GM12878 (cell line): ENCODE measurements around the gene ZMYM5. TPM values are rescaled to one million over a fixed set of nuclear protein-coding genes. Genes with fewer than 3 reads are reported as not detected.

Source experiments
- ATAC-seq: fragments of 200-7000 bp; cut with Tn5 transposase; 3 replicates; pipeline ENCODE4 v1.9.1; 2020; ENCODE audit warnings: mild to moderate bottlenecking, moderate library complexity
- BruUV-seq: library from RNA; stranded (reverse); fragments of 400-500 nt; replicated peaks from 2 replicates; lab custom pipeline; 2021; lab: Mats Ljungman, UMichigan
- CTCF ChIA-PET: fragments of 300-600 bp; sonication (Branson Sonifier 250); formaldehyde crosslinking; extraction: SDS; loops from one replicate; lab custom pipeline; 2021; ENCODE audit warnings: inconsistent platforms; lab: Yijun Ruan, JAX
- POLR2A ChIA-PET: fragments of 350-600 bp; formaldehyde crosslinking; extraction: SDS; loops from one replicate; lab custom pipeline; 2021; ENCODE audit warnings: inconsistent platforms; lab: Charles Lee
- RAD21 ChIA-PET: fragments of 300-600 bp; sonication (Branson Sonifier 250); formaldehyde crosslinking; loops from one replicate; lab custom pipeline; 2023; ENCODE audit warnings: antibody characterized with exemption; ENCODE audit not compliant: unreplicated experiment; lab: Charles Lee
- SMC1A ChIA-PET: fragments of 300-600 bp; sonication (Branson Sonifier 250); formaldehyde crosslinking; loops from one replicate; lab custom pipeline; 2023; ENCODE audit not compliant: unreplicated experiment, uncharacterized antibody; lab: Charles Lee
- DNase-seq: peaks from one replicate; pipeline ENCODE4 v3.0.0-alpha.2; 2011; ENCODE audit warnings: low read depth, low spot score
- FAIRE-seq: peaks from 3 replicates; lab custom pipeline; 2011; peaks lifted over from hg19 to GRCh38; lab: Jason Lieb, UNC
- H2AFZ ChIP-seq: 2 replicates; pipeline ENCODE4 v1.6.0; 2011; ENCODE audit warnings: low read depth, low read length, control low read depth; ENCODE audit not compliant: control insufficient read depth
- H3K27ac ChIP-seq: 2 replicates; pipeline ENCODE4 v1.5.1; 2011; ENCODE audit warnings: control low read depth; ENCODE audit not compliant: control insufficient read depth, insufficient read depth
- H3K27me3 ChIP-seq, 2 experiments: replicated peaks in 1 of 2; 2 replicates each; pipeline versions ENCODE4 v1.6.0 to v1.6.1; 2011; ENCODE audit warnings: low read length in 1 of 2; ENCODE audit not compliant: control insufficient read depth in 2 of 2, insufficient read depth in 2 of 2
- H3K36me3 ChIP-seq, 2 experiments: 2 replicates each; pipeline ENCODE4 v1.5.1; 2011; ENCODE audit warnings: low read length in 1 of 2; ENCODE audit not compliant: control insufficient read depth in 2 of 2, insufficient read depth in 2 of 2
- H3K4me1 ChIP-seq: 2 replicates; pipeline ENCODE4 v1.6.1; 2011; ENCODE audit warnings: mild to moderate bottlenecking, low read length, moderate library complexity, mixed read lengths; ENCODE audit not compliant: control insufficient read depth, insufficient read depth
- H3K4me2 ChIP-seq: 2 replicates; pipeline ENCODE4 v1.6.0; 2011; ENCODE audit warnings: control low read depth; ENCODE audit not compliant: control insufficient read depth, insufficient read depth
- H3K4me3 ChIP-seq: fragments of 200-600 bp; sonication (generic); 2 replicates; pipeline ENCODE4 v1.5.1; 2016
- H3K79me2 ChIP-seq: 2 replicates; pipeline ENCODE4 v1.6.0; 2011; ENCODE audit warnings: low read length; ENCODE audit not compliant: control insufficient read depth, insufficient read depth
- H3K9ac ChIP-seq: 2 replicates; pipeline ENCODE4 v1.8.0; 2011; ENCODE audit warnings: low read length, control low read depth, mixed read lengths; ENCODE audit not compliant: control insufficient read depth, insufficient read depth
- H3K9me3 ChIP-seq: replicated peaks from 3 replicates; pipeline ENCODE4 v1.5.1; 2011; ENCODE audit warnings: mild to moderate bottlenecking, low read length; ENCODE audit not compliant: control insufficient read depth, insufficient read depth
- H4K20me1 ChIP-seq: 2 replicates; pipeline ENCODE4 v1.6.0; 2011; ENCODE audit not compliant: control insufficient read depth, insufficient read depth
- ASH2L ChIP-seq: fragments of 300-600, 200-600 bp; sonication (generic); IDR thresholded peaks from 2 replicates; pipeline ENCODE4 v1.6.1; 2017; ENCODE audit warnings: low read depth, mild to moderate bottlenecking, borderline replicate concordance
- BCLAF1 ChIP-seq: fragments of 450-650 bp; IDR thresholded peaks from 2 replicates; pipeline ENCODE4 v1.6.1; 2017; ENCODE audit warnings: antibody characterized with exemption, mild to moderate bottlenecking, moderate library complexity
- CEBPZ ChIP-seq: fragments of 150-350 bp; IDR thresholded peaks from 2 replicates; pipeline ENCODE4 v1.6.1; 2016; ENCODE audit warnings: low read depth, low read length
- CREB1 ChIP-seq: IDR thresholded peaks from 2 replicates; pipeline ENCODE4 v1.6.1; 2012; ENCODE audit warnings: low read depth, mild to moderate bottlenecking, inconsistent platforms
- EED ChIP-seq: sonication (generic); IDR thresholded peaks from 2 replicates; pipeline ENCODE4 v1.6.1; 2016; ENCODE audit warnings: antibody characterized with exemption, low read depth
- ETV6 ChIP-seq, 2 experiments: fragments of 450-650 bp in 1 of 2; IDR thresholded peaks in 1 of 2; conservative IDR thresholded peaks in 1 of 2; 2 replicates each; pipeline ENCODE4 v1.6.1; 2014; ENCODE audit warnings: antibody characterized with exemption in 1 of 2, borderline replicate concordance in 1 of 2, low read depth in 1 of 2, mild to moderate bottlenecking in 1 of 2, moderate library complexity in 1 of 2
- IRF4 ChIP-seq: IDR thresholded peaks from 2 replicates; pipeline ENCODE4 v1.6.1; 2011; ENCODE audit warnings: low read depth, low read length
- NFXL1 ChIP-seq: fragments of 450-650 bp; IDR thresholded peaks from 2 replicates; pipeline ENCODE4 v1.6.1; 2017; ENCODE audit warnings: antibody characterized with exemption, mild to moderate bottlenecking, borderline replicate concordance
- PML ChIP-seq: IDR thresholded peaks from 2 replicates; pipeline ENCODE4 v1.6.1; 2012; ENCODE audit warnings: low read length, inconsistent platforms
- RBBP5 ChIP-seq: fragments of 200-600 bp; sonication (generic); conservative IDR thresholded peaks from 2 replicates; pipeline ENCODE4 v1.6.1; 2016
- RCOR1 ChIP-seq: conservative IDR thresholded peaks from 2 replicates; pipeline ENCODE4 v1.6.1; 2012; ENCODE audit warnings: low read depth, low read length, improper control_type of control experiment
- SMAD5 ChIP-seq: IDR thresholded peaks from 2 replicates; pipeline ENCODE4 v1.6.1; 2016; ENCODE audit warnings: antibody characterized with exemption, low read depth
- SP1 ChIP-seq: IDR thresholded peaks from one replicate; pipeline ENCODE4 v1.6.1; 2011; ENCODE audit warnings: low read depth, low read length
- WRNIP1 ChIP-seq: IDR thresholded peaks from 2 replicates; pipeline ENCODE4 v1.6.1; 2011; ENCODE audit warnings: low read depth, low read length, improper control_type of control experiment, borderline replicate concordance
- ZNF274 ChIP-seq: IDR thresholded peaks from one replicate; pipeline ENCODE4 v1.8.0; 2011; ENCODE audit not compliant: insufficient read length, insufficient read depth
- ZNF622 ChIP-seq: fragments of 450-650 bp; IDR thresholded peaks from 2 replicates; pipeline ENCODE4 v1.6.1; 2017; ENCODE audit warnings: mild to moderate bottlenecking, inconsistent platforms
- WGBS: methylation state at CpG from one replicate; pipeline ENCODE4 v1.1.6; 2016; ENCODE audit warnings: low lambda C conversion rate; ENCODE audit not compliant: insufficient replicate concordance, insufficient coverage; ENCODE audit errors: missing lambda C conversion rate; 5-methylcytosine and 5-hydroxymethylcytosine counted together
- in situ Hi-C: fragments of 300-500 bp; cut with MboI; formaldehyde crosslinking; loops from 9 replicates; pipeline ENCODE4 v1.14.3; 2018; ENCODE audit warnings: mixed read lengths
- intact Hi-C: fragments of 100-400 bp; cut with micrococcal nuclease; formaldehyde crosslinking; loops from one replicate; pipeline ENCODE4 v1.14.2; 2022; ENCODE audit not compliant: unreplicated experiment
- polyA plus RNA-seq, 11 experiments: library from polyadenylated mRNA; depleted of rRNA in 4 of 11; unstranded in 6 of 11; stranded (reverse) in 5 of 11; fragments of >200 nt; fragmentation: Nextera tagmentation in 4 of 11; fragmentation: Illumina TruSeq in 1 of 11; extraction: Ambion mirVana in 4 of 11; extraction: Trizol in 1 of 11; gene quantifications; 1 replicate in 1 of 11; 2 replicates in 10 of 11; pipeline versions ENCODE4 v1.2.1 to v1.2.3, GENCODE V29; 2011 to 2016; ENCODE audit warnings: inconsistent platforms in 2 of 11, missing spikeins in 2 of 11, low read depth in 1 of 11
- total RNA-seq, 4 experiments: library from RNA; depleted of rRNA in 3 of 4; stranded (reverse); fragments of >200 nt in 3 of 4; fragmentation: Illumina TruSeq in 1 of 4; extraction: Trizol in 1 of 4; gene quantifications; 2 replicates each; pipeline versions ENCODE4 v1.2.1 to v1.2.3, GENCODE V29; 2013 to 2021

ZMYM5 gene
- total and polyA plus RNA-seq, 10 of the 15 experiments (the other 5 are each of a cell fraction or from before 2014, with no cell fraction given): 7.1 to 13.7 (median 10.6) TPM

- BruUV-seq: no TSS peak
- intact Hi-C loops: no loop called here
- SMC1A ChIA-PET: no interaction called here
Observed at GRCh38 chr13:19834704-19835103, 28.7 kb downstream of the ZMYM5 start.

DNA sequence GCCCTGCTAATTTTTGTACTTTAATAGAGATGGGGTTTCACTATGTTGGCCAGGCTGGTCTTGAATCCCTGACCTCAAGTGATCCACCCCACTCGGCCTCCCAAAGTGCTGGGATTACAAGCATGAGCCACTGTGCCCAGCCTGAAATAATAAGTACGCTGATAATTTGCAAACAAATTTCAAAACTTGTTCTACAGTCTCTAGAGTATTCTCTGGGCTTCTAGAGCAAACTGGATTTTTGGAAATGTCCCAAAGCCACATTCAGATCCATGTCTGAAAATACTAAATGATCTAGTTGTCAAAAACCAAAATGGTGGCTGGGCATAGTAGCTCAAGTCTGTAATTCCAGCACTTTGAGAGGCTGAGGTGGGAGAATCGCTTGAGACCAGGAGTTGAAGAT is 40.8 kb downstream of the ZMYM5 start:
- Histone ChIP-seq H3K4me2 (no peak overlapping the region), H3K27me3 (no peaks in the 10 kb centered on the region), H3K27ac (no peak overlapping the region), H3K36me3 (peaks cover under 1 to 6% of the 10 kb centered on the region in 2 experiments; a peak in 3 of 4 replicates), H3K4me3 (no peak overlapping the region), H3K9ac (no peak overlapping the region), H4K20me1 (no peaks in the 10 kb centered on the region), H3K9me3 (no peaks in the 10 kb centered on the region), H3K4me1 (no peaks in the 10 kb centered on the region), H3K79me2 (no peaks in the 10 kb centered on the region), H2AFZ (no peak overlapping the region)
- WGBS: 95% methylated on average over 3 of the region's 3 CpGs
- no TSS peak for BruUV-seq
- ChIA-PET CTCF (no interaction called here), RAD21 (no interaction called here), POLR2A (no interaction called here), SMC1A (no interaction called here)
- no peak for DNase-seq
- intact Hi-C loops (loop anchor here (10.0 kb wide), 1 partner anchor 58 kb away; no protein-coding TSS in a partner anchor), in situ Hi-C loops (no loop called here)
- no peak for FAIRE-seq
- no peak for ATAC-seq
- no peak for TF ChIP-seq NFXL1
- no peak for TF ChIP-seq CREB1
- no peak for TF ChIP-seq RBBP5
- no peak for TF ChIP-seq BCLAF1
- TF ChIP-seq SMAD5: no peak
- TF ChIP-seq CEBPZ: no peak
- no peak for TF ChIP-seq RCOR1
- no peak for TF ChIP-seq ZNF274

More at GRCh38 chr13:19834704-19835103, 28.7 kb downstream of the ZMYM5 start:
- H3K9me3 ChIP-seq: no peaks in the 10 kb centered on the region
- H2AFZ ChIP-seq: no peak overlapping the region
- no peak overlapping the region for H3K9ac ChIP-seq
- no peak overlapping the region for H3K4me3 ChIP-seq
- no peaks in the 10 kb centered on the region for H3K4me1 ChIP-seq
- RAD21 ChIA-PET: no interaction called here
- POLR2A ChIA-PET: no interaction called here
- TF ChIP-seq WRNIP1 (no peak), PML (no peak), ASH2L (no peak), SP1 (no peak), IRF4 (no peak), ETV6 (conservative IDR thresholded peaks at IDR 0.05 in 1 of 2, IDR thresholded peaks at IDR 0.05 in 1 of 2; ENCODE audit: borderline replicate concordance in 1 of 2, low read depth in 1 of 2) (no peak), ZNF622 (no peak), EED (no peak)
- DNase-seq (no peak), FAIRE-seq (no peak), ATAC-seq (no peak)
- WGBS: 92% methylated on average over 3 of the region's 4 CpGs
- peaks cover 0 to 14% of the 10 kb centered on the region in 2 experiments; a peak in 2 of 4 replicates for H3K36me3 ChIP-seq
- CTCF ChIA-PET: interaction anchor here (1.6 kb wide), 1 partner anchor 11 kb away, joined by 4 read pairs; no protein-coding TSS in a partner anchor
- H3K27ac ChIP-seq: no peak overlapping the region
- H4K20me1 ChIP-seq: no peaks in the 10 kb centered on the region
- H3K4me2 ChIP-seq: no peak overlapping the region
- in situ Hi-C loops: no loop called here
- H3K79me2 ChIP-seq: no peaks in the 10 kb centered on the region
- H3K27me3 ChIP-seq: no peaks in the 10 kb centered on the region
